Tibial nerve (tissue), 4 donors: ENCODE measurements around the gene ARFRP1. TPM values are rescaled to one million over a fixed set of nuclear protein-coding genes. Genes with fewer than 3 reads are reported as not detected.

Experiments used
- DNase-seq, 2 donors: peaks; one replicate each; pipeline ENCODE4 v3.0.0-alpha.2; 2019; ENCODE audit warnings: low spot score in 2 of 2
- H3K27ac ChIP-seq, 4 donors: fragments of 200-600 bp; sonication (generic) in 3 of 4; one replicate each; pipeline ENCODE4 v1.5.1; 2017 to 2019; ENCODE audit warnings: mild to moderate bottlenecking in 1 of 4
- H3K27me3 ChIP-seq, 2 donors: fragments of 200-600 bp; sonication (generic) in 1 of 2; one replicate each; pipeline versions ENCODE4 v1.5.1 to v1.6.0; 2017 to 2019
- H3K36me3 ChIP-seq, 3 donors: fragments of 200-600 bp; sonication (generic); one replicate each; pipeline ENCODE4 v1.5.1; 2018 to 2019
- H3K4me1 ChIP-seq, 4 donors: fragments of 200-600 bp; sonication (generic) in 3 of 4; one replicate each; pipeline ENCODE4 v1.5.1; 2017 to 2019
- H3K4me3 ChIP-seq, 4 donors: fragments of 200-600 bp; sonication (generic) in 3 of 4; one replicate each; pipeline ENCODE4 v1.5.1; 2017 to 2019; ENCODE audit warnings: mild to moderate bottlenecking in 1 of 4, moderate library complexity in 1 of 4
- H3K9me3 ChIP-seq, 4 donors: fragments of 200-600 bp; sonication (generic) in 3 of 4; one replicate each; pipeline ENCODE4 v1.5.1; 2017 to 2019
- CTCF ChIP-seq, 5 experiments: fragments of 200-600 bp in 3 of 5; fragments of 450-650 bp in 2 of 5; sonication (generic) in 3 of 5; IDR thresholded peaks; one replicate each; pipeline ENCODE4 v1.5.1; 2016 to 2019; ENCODE audit warnings: antibody characterized with exemption in 5 of 5, mild to moderate bottlenecking in 3 of 5, moderate library complexity in 2 of 5
- EP300 ChIP-seq, 2 donors: sonication (generic); formaldehyde crosslinking; IDR thresholded peaks; one replicate each; pipeline ENCODE4 v1.6.1; 2017; ENCODE audit warnings: antibody characterized with exemption in 2 of 2, mild to moderate bottlenecking in 1 of 2
- POLR2A ChIP-seq, 2 donors: fragments of 450-650 bp; IDR thresholded peaks; one replicate each; pipeline ENCODE4 v1.6.1; 2017; ENCODE audit warnings: antibody characterized with exemption in 2 of 2, mild to moderate bottlenecking in 2 of 2, moderate library complexity in 2 of 2
- WGBS, 2 donors: methylation state at CpG; one replicate each; pipeline ENCODE4 v1.1.5; 2018; 5-methylcytosine and 5-hydroxymethylcytosine counted together
- total RNA-seq, 4 donors: library from RNA; depleted of rRNA; stranded (reverse); fragments of >200 nt; gene quantifications; one replicate each; pipeline ENCODE4 v1.1.0, GENCODE V29; 2016

ARFRP1 gene
- total RNA-seq, 4 donors from 2014 or later, result 36.9 to 71.1 (median 50.9) TPM

DNA sequence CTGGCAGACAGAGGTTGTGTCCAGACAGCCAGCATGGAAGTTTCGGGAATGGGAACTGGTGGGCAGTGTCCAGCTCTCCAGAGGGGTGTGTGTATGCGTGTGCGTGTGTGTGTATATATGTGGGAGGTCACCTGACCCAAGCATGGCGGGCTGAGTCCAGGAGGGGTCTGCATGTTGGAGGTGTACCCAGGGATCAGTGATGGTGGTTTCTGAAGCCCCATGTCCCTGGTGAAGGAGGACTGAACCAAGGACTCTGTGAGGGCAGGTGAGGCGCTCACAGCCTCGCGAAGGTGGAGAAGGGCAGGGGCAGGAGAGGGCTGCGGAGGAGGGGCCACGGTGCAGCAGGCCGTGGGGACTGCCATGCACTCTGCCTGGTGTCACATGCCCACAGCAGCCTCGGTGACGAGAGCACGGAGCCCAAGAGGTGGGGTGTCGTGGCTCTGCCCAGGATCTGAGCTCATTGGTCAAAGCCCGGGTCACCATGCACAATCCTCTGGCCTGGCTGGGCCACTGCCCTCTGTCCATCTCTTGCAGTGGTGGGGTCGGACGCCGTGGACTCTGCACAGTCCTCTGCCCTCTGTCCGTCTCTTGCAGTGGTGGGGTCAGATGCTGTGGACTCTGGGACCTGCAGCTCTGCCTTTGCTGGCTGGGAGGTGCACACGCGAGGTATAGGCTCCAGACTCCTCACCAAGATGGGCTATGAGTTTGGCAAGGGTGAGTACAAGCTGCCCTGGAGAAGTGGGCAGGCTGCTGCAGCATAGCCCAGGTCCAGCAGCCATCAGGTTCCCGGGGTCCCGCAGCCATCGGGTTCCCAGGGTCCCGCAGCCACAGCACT, 26.6 kb upstream of the ARFRP1 start:
- Histone ChIP-seq H3K9me3 (no peaks in the 10 kb centered on the region), H3K36me3 (peaks cover 0 to 53% (median 0%) of the 10 kb centered on the region in 3 donors), H3K4me3 (no peak overlapping the region), H3K27me3 (no peaks in the 10 kb centered on the region), H3K4me1 (peaks cover 0 to 32% (median 21%) of the 10 kb centered on the region in 4 donors), H3K27ac (no peak overlapping the region)
- DNase-seq, result no peak
- WGBS, 2 donors, result 91 to 96% methylated on average over 20 of the region's 25 CpGs
- no peak for TF ChIP-seq POLR2A (IDR thresholded peaks at IDR 0.05)
- no peak for TF ChIP-seq EP300 (IDR thresholded peaks at IDR 0.05)
- TF ChIP-seq CTCF (IDR thresholded peaks at IDR 0.05), result no peak

- H3K4me1 ChIP-seq, result peaks cover 0 to 26% (median 16%) of the 10 kb centered on the region in 4 donors
- H3K27ac ChIP-seq, result no peak overlapping the region
- WGBS, 2 donors, result 92 to 97% methylated on average over 17 of the region's 18 CpGs
- TF ChIP-seq POLR2A (IDR thresholded peaks at IDR 0.05) (no peak), CTCF (IDR thresholded peaks at IDR 0.05) (no peak), EP300 (IDR thresholded peaks at IDR 0.05) (no peak)
- no peaks in the 10 kb centered on the region for H3K9me3 ChIP-seq
- peaks cover 0 to 53% (median 0%) of the 10 kb centered on the region in 3 donors for H3K36me3 ChIP-seq
- H3K4me3 ChIP-seq, result no peak overlapping the region
- H3K27me3 ChIP-seq, result no peaks in the 10 kb centered on the region
- no peak for DNase-seq
Measured at GRCh38 chr20:63733579-63734081, 25.9 kb upstream of the ARFRP1 start.

DNA sequence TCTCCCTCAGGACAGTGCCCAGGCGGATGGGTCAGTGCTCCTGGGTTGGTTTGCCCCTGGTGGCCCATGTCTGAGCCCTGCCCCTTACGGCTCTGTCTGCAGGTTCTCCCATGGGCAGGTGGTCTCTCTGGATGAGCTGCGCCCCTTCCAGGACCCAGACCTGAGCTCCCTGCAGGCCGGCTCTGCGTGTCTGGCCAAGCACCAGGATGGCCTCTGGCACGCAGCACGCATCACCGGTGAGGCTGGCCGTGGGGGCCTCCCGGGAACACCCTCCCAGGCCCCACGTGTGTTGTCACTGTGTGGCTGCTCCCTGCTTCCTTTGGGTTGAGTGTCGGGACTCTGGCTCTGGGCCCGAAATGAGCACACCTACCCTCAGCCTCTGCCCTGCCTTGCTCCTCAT, 25.3 kb upstream of the ARFRP1 start:
- Histone ChIP-seq H3K9me3 (no peaks in the 10 kb centered on the region), H3K27me3 (no peaks in the 10 kb centered on the region), H3K27ac (no peak overlapping the region), H3K4me3 (no peak overlapping the region), H3K36me3 (peaks cover 0 to 58% (median 0%) of the 10 kb centered on the region in 3 donors), H3K4me1 (peaks cover 0 to 21% (median 10%) of the 10 kb centered on the region in 4 donors)
- TF ChIP-seq EP300 (IDR thresholded peaks at IDR 0.05) (no peak), CTCF (IDR thresholded peaks at IDR 0.05) (no peak), POLR2A (IDR thresholded peaks at IDR 0.05) (no peak)
- DNase-seq, result no peak
- WGBS, 2 donors, result 96% methylated on average over 4 to 13 of the region's 13 CpGs

DNA sequence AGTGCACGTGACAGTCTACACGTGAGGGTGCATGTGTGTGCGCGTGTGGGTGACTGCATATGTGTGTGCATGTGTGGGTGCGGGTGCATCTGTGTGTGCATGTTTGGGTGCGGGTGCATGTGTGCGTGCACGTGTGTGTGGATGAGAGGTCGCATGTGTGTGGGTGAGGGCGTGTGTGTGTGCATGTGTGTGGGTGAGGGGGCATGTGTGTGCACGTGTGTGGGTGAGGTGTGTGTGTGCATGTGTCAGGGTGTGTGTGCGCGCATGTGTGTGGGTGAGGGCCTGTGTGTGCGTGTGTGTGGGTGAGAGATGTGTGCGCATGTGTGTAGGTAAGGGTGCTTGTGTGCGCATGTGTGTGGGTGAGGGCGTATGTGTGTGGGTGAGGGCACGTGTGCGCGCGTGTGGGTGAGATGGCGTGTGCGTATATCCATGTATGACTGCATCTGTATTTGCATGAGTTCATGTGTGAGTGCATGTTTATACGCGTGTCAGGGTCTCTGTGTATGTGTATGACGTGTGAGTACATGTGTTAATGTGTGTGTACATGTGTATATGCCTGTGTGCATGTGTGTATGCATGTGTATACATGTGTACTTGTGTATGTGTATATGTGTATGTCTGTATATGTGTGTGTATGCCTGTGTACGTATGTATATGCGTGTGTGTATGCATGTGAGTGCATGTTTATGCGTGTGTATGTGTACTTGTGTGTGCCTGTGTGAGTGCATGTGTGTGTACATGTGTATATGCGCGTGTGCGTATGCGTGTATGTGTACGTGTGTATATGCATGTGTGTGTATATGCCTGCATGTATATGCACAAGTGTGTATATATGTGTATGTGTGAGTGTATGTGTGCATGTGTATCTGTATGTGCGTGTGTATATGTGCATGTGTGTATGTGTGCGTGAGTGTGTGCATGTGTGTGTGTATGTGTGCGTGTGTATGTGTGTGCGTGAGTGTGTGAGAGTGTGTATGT, 24.6 kb upstream of the ARFRP1 start:
- WGBS, 2 donors, result 86 to 87% methylated on average over 37 to 38 of the region's 38 CpGs
- no peak for DNase-seq

More for the DNA sequence above, 24.6 kb upstream of the ARFRP1 start:
- TF ChIP-seq CTCF (IDR thresholded peaks at IDR 0.05), result no peak
- no peak for TF ChIP-seq EP300 (IDR thresholded peaks at IDR 0.05)
- TF ChIP-seq POLR2A (IDR thresholded peaks at IDR 0.05), result no peak
- H3K27ac ChIP-seq, result no peak overlapping the region
- H3K9me3 ChIP-seq, result no peaks in the 10 kb centered on the region
- peaks cover 0 to 14% (median 5%) of the 10 kb centered on the region in 4 donors for H3K4me1 ChIP-seq
- peaks cover 0 to 58% (median 0%) of the 10 kb centered on the region in 3 donors for H3K36me3 ChIP-seq
- no peaks in the 10 kb centered on the region for H3K27me3 ChIP-seq
- no peak overlapping the region for H3K4me3 ChIP-seq
